Activated CD8-positive, alpha-beta memory T cell treated with anti-CD3 and anti-CD28 coated beads for 48 hours (primary cell): ENCODE measurements around the gene IL17F.
"Not testable (repeated sequence)": the region's sequence is repeated elsewhere in the genome, so short reads cannot be mapped to it uniquely, and the experiment has no call there.

ENCODE experiments used
- DNase-seq, 3 experiments: peaks; one replicate each; pipeline ENCODE4 v3.0.0-alpha.2; 2020; ENCODE audit warnings: low read depth in 2 of 3, low spot score in 2 of 3

Gene IL17F

GRCh38 chr6:52249078-52249477 lies 4.8 kb upstream of the IL17F start:
- no peak for DNase-seq

GRCh38 chr6:52245425-52245824 lies 1.1 kb upstream of the IL17F start:
- no peak for DNase-seq

GRCh38 chr6:52243282-52243893 lies 912 bp downstream of the IL17F start:
- DNase-seq, result no peak

DNA sequence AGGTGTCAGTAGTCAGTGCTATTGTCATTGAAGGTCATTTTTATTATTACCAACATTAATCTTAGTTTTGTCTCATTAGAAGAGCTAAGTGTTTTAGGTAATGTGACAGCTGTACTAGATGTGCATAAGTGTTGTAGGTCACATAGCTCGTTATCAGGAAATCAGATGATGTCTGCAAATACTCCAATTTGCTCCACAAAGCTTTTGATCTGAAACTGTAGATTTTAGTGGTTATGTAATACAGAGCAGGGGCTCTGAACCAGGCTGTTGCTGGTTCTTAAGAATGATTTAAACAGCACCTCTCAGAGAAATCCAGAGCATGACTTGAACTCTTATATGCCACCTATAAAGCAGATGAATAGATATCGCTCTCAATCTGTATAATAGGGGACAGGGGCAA lies 2.5 kb downstream of the IL17F start:
- no peak for DNase-seq

- no peak for DNase-seq
Measured at GRCh38 chr6:52233975-52234823, 10.1 kb downstream of the IL17F start.

GRCh38 chr6:52233005-52233404 lies 11.3 kb downstream of the IL17F start:
- no peak for DNase-seq

DNA sequence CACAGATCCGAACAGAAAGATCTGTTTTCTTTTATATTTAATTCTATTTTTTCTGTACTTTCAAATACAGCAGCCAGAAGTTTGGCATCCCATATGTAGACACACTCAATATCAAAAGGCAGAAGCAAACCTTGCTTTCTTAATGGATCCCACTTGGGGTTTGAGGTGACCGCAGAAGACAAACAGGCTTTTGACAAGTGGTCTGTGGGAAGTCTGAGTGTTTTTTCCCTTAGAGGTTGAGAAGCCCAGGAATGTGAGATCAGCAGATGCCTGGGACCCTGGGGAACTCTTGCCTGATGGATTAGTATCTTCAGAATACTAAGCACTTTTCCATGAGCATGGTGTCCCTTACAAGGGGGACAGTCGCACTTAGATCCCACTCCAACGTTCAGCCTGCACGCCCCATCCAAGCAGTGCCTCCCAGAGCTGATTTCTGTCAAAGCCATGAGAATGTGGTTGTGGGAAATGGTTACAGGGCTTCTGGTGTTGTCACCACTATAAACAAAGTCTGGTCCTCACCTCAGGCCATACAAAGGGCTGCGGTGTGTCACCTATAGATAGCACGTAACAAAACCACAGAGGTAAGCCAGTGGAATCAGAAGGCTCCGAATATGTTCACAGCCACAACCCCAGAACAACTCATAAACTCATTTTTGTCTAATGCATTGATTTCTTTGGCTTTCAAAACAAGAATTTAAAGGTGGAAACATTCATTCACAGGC lies 12.7 kb downstream of the IL17F start:
- peak in 2 of 3 experiments; percentile 25 to 31 for DNase-seq

DNA sequence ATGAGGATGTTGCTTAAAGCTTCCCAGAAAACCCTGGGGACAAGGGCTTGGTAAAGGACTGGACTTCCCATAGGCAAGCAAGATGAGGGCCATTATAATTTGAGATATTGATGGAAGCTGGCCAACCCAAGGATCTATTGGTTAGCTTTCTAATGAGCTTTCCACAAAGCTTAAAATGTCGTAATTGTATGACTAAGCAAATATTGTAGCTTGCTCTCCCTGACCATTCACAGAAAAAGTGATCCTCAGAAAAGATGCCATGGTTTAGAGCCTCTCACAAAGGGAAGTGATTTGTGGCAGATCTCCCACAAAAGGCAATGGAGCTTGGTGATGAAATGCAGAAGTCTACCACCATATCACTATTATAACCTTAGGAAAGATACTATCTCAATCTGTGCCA lies 13.6 kb downstream of the IL17F start:
- no peak for DNase-seq

GRCh38 chr6:52227495-52227894 lies 16.8 kb downstream of the IL17F start:
- DNase-seq, result peak in 2 of 3 experiments; percentile 31 to 52

DNA sequence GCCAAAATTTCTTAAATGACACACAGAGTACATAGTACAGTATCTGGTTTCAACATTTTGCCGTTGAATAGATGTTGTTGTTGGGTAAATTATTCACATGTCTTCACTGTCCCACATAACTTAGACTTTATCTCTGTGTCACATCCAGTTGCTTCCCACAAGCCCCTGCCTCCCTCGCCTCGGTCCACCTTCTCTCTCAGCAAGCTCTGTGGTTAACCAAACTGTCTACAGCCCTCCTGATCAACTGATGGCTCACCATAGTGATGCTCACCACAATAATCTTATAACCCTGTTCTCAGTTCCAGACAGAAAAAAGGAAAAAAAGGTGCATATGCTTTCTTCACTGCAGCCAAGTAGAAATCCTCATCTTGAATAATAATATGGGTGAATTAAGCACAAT lies 23.0 kb downstream of the IL17F start:
- DNase-seq, result peak in 1 of 3 experiments; percentile 22

GRCh38 chr6:52217761-52218160 lies 26.5 kb downstream of the IL17F start:
- no peak for DNase-seq

GRCh38 chr6:52216932-52217575 lies 27.2 kb downstream of the IL17F start:
- DNase-seq, result no peak

DNA sequence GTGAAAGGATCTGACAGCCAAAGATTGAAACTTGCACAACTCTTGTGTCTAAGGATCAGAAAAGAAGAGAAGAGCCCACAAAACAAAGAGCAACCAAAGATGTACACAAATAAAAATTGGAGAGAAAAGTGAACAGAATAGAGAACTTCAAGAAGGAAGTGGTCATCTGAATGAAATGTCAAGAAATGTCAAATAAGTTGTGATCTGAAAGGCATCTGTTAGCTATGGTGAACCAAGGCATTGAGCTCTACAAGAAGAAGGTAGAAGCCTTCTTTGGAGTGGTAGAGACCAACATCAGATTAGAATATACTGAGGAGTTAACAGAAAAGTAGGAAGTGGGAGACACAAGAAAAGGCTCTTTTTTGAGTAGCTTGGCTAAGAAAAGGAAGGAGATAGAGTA lies 28.5 kb downstream of the IL17F start:
- DNase-seq, result no peak

GRCh38 chr6:52213127-52213526 lies 31.2 kb downstream of the IL17F start:
- DNase-seq, result no peak

- DNase-seq, result no peak
Measured at GRCh38 chr6:52210227-52210626, 34.1 kb downstream of the IL17F start.

GRCh38 chr6:52209770-52210169 lies 34.5 kb downstream of the IL17F start:
- no peak for DNase-seq

GRCh38 chr6:52208612-52209011 lies 35.7 kb downstream of the IL17F start:
- DNase-seq, result no peak

- DNase-seq, result no peak
Measured at GRCh38 chr6:52207066-52207465, 37.2 kb downstream of the IL17F start.

DNA sequence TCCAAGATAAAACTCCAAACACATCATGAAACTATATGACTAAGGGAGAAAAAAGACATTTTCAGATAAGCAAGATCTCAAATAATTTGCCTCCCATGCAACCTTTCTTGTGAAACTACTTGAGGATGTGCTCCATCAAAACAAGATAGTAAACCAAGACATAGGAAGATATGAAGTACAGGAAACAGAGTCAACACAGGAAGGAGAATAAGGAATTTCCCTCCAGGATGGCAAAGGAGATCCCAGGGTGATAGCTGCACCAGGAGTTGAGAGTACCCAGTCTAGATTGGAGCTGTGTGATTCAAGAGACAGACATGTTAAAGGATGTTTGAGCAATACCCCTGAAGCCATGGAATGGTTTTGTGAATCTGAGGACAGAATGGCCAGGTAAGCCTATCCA lies 42.8 kb downstream of the IL17F start:
- no peak for DNase-seq

- no peak for DNase-seq
Measured at GRCh38 chr6:52201046-52201445, 43.3 kb downstream of the IL17F start.

DNA sequence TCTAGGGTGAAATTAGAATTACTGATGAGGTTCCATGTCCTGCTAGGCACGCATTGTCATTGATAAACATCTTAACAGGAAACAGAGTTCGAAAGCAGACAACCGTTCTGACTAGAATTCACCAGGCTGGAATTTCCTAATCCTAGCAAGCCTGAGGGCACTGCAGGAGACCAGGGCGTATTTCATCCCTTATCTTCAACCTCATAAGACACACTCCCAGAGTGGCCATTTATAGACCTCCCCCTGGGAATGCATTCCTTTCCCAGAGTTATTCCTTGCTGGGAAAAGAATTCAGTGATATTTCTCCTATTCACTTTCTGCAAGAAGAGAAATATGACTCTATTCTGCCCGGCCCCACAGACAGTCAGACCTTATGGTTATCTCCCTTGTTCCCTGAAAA lies 44.2 kb downstream of the IL17F start:
- DNase-seq, result not testable (repeated sequence)

GRCh38 chr6:52195886-52196285 lies 48.4 kb downstream of the IL17F start:
- DNase-seq, result no peak
